GM18861 (cell line): ENCODE data around the gene IQCM.
"Not testable (repeated sequence)": the region's sequence is repeated elsewhere in the genome, so short reads cannot be mapped to it uniquely, and the experiment has no call there.

Source experiments
- ATAC-seq: cut with Tn5 transposase; IDR thresholded peaks from one replicate; pipeline ENCODE4 v1.9.1; 2021; ENCODE audit not compliant: unreplicated experiment

IQCM gene

DNA sequence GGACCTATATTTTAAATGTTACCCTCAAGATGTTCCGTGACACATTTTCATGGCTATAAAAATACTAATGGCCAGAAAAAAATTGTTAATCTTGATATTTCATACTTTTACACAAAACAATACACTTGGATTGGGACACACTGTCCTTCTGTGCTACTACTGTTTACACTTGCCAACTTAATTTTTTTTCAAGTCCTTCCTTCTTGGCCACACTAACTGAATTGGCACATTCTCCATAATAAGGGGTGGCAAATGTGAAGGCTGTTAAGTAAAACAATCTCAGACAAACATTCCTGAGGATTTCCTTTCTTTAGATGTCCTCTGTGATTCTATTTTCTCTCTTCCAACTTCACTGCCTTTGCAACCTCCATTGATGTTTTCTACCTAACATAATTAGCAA lies 225.8 kb downstream of the IQCM start:
- ATAC-seq = no peak

DNA sequence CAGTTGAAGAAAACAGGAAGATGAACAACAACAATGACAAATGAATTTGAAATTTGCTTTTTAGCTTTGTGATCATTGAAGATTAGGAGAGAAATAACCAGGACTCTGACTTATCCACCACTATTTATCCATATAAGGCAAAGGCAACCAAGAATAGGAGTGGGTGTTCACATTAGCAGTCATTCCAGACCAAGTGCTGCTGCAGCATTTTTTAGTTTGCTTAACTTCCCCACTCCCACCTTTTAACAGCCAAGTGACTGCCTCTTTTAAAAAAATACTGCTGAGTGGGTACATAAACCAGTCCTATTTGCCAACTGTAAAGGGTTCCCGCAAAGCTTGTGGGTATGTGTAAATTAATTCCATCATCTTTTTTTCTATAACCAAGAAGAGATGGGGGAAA lies 230.9 kb downstream of the IQCM start:
- no peak for ATAC-seq

DNA sequence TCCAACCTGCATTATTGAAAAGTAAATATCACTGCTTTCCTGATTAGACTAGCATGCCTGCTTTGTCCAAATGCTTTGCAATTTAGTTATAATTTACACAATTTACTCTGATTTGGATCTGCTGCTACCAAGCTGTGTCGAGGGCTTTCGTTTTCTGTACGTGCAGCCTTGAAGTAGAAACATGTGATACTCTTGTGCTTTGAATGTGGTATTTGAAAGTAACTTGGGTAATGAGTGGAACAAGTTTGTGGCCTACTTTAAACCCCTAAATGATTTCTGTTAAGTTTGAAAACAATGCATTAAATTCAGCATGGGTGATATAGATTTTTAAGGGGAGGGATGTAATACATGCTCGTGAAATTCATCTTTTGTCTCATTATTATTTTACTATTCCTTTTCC lies 240.7 kb downstream of the IQCM start:
- ATAC-seq = peak; percentile 54

DNA sequence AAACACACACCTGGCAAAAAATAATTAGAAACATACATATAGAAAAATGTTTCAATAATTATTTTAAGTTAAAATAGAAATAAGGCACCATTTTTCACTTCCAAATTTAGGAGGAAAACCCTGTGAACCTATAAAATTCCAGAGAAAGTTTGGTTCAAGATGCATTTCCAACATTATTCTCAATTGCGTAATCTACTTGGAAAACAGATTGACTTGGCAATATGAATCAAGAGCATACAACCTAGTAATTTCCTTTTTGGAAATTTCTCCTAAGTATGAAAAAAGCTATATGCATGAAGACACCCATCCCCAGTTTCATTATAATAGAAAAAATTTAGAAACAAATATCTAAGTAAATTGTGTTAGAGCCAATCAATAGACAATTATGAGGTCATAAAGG lies 242.9 kb downstream of the IQCM start:
- no peak for ATAC-seq

DNA sequence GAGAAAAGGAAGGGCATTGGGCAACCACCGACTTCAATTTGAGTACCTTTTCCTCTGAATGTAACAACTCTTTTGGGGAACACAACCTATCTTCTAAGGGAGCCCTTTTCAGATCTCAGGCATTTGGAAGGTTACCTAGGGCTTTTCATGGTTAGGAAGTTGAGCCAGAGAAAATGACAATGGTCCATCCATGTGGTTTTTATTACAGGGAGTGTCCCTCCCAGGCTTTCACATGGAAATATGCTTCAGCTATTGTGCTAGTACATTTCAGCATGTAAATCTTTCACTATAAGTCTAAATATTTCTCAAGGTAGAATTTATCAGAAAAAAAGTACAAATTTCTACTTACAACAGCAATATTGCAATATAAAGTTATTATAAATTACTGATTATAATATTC lies 259.8 kb downstream of the IQCM start:
- no peak for ATAC-seq

DNA sequence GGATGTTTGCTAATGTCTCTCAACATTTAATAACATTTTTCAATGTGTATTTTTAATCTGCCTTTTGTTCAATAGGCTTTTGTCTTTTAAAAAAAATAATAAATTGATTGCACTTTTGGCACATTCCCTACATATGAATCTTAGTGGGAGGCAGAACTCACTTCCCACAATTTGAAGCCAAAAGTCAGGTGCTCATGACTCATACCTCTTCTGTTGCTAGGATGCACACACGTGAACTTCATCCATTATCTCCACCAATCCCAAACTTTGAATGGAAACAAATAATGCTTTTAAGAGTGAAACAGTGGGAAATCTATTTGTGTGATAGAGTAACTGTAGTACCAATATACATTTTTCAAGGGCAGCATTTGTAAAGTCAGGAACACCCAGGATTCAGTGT lies 260.5 kb downstream of the IQCM start:
- ATAC-seq = no peak

DNA sequence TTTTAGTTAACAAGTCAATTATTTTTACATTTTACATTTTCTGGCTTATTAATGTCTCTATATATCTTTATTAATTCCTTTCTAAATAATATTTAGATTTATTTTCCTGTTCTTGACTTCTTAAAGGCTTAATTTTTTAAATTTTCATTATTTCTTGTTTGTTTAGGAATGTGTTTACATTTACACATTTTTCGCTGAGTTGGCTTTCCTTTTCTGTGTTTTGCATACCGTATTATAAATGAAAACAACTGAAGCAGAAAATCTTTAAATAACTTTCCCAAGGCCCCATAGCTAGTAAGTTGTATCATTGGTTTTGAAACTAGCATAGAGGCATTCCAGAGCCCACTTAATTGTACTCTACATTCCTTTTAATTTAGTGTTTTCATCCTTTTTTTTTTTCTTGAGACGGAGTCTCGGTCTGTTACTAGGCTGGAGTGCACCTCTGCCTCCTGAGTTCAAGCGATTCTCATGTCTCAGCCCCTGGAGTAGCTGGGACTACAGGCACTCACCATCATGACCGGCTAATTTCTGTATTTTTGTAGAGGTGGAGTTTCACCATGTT lies 261.6 kb downstream of the IQCM start:
- no peak for ATAC-seq

DNA sequence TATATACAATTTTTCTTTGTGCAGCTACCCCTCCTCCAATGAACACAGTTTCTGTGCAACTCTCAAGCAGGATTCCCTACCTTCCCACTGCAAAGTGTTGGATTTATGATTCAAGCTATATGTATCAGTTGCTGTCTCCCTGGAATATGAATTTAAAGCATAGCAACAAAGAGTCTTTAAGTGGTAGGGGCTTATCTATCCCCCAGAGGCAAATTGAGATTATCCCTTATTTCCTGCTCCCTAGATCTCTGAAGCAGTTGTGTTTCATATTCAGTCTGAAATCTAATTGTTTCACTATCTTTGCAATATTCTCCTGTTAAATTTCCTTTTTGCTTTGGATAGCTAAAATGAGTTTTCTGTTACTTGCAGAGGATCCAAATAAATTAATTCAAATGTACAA lies 263.0 kb downstream of the IQCM start:
- no peak for ATAC-seq

DNA sequence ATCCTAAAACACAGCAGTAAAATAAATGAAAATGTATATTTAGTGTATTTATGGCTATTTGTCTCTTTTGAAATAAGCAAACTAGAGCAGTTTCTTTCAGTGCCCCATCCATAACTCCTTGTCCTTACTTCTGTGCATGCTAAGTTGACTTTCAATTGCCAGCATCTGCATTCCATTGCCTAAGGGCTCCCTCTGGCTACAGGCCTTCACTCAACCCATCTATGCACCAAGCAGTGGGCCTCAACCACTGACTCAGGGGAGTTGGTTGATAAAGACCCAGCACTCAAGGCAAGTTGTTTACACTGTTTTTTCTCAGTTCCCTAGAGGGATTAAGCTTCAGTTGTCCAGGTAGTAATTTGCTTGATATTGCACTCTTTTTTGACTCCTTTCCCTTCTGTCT lies 265.7 kb downstream of the IQCM start:
- no peak for ATAC-seq

DNA sequence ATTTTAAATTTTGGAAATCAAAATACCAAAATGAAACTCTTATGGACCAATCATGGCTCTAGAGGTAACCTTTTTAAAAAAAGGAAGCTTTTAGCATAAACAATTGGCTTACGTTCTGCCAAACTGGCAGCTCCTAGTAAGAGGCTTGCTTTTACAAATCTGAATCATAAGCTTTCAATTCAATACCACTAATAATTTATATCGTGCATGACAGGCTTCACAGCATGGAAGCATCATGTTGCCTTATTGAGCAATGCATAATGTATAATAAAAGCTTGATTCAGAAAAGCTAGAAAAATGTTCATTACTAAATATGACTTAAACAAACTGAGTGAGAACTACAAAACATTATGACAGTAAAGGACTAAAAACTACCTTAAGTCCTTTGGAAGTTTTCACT lies 280.9 kb downstream of the IQCM start:
- no peak for ATAC-seq

DNA sequence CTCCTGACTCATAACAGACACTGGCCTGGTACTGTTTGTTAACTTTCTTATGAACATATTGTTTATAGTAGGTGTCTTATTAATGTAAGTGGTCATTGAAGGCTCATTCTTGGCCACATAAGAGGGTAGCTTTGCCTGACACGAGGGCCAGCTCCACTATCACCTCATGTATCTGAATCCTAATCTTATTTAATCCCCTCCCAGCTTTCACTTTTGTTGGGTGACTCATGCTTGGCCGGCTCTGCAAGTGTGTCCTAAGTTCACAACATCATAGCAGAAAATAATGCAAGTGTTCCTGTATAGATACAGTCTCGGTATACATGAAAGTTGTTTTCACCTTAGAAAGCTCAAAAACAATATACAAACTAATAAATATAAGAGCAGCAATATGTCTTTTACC lies 283.8 kb downstream of the IQCM start:
- ATAC-seq = no peak

DNA sequence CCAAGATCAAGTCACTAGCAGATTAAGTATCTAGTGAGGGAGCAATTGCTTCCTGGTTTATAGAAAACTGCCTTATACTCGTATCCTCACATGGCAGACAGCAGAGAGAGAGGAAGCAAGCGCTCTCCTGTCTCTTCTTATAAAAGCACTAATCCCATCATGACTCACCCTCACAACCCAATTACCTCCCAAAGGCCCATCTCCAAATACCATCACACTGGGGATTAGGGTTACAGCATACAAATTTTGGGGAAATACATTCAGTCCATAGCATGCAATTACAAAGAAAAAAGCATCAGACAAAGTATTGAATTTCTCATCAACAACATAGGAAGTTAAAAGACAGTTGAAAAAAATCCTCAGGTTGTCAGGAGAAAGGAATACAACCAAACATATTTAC lies 292.6 kb downstream of the IQCM start:
- ATAC-seq = no peak

DNA sequence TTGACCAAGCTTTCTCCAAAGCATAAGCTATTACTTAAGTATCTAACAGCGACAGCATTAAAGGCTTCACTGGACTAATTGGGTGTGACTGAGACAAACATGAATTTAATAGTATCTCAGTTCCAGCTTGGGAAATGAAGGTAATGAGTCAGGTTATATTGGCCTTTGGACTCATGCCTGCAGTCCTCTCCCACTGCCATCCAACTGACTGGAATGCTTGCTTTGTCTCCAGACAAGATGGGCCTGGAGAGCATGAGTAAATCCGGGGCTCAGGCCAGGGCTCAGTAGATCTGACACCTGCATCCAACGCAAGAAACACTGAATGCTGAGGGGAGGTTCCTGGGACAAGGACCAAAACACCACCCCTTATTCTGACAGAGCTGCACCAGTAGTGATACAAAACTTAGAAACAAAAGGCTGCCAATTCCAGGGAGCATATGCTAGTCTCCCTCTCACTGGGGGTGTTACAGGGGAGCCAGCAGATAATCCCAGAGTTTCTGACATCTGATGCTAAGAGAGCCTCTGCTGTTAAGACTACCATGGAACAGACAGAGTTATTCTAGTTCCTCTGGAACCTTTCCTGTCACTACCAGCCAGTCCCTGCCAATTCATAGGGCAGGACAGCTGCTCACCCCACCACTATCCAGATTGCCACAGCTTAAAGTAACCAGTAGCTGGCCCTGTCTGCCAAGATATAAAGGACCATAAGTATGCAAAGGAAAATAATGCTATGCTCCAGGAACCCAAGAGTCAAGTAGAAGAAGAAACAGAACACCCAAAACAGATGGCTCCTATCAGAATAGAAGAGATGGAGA lies 293.8 kb downstream of the IQCM start:
- ATAC-seq = no peak

DNA sequence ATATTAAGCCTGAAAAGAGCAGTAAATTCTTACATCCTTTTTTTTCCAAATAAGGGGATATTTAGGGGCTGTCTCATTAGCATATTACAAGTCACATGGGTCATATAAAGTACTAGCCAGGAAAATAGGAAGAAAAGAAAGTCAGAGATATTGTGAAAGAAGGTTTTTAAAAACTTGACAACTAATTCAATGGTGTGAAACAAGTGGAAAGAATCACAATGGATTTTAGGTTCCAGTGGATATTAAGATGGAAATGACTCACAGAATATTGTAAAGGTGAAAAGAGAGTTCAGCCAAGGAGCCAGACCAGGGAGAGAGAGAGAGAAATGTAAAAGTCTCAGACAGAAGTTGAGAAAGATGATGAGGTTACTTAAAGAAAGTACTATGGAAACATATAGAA lies 297.2 kb downstream of the IQCM start:
- ATAC-seq = no peak

DNA sequence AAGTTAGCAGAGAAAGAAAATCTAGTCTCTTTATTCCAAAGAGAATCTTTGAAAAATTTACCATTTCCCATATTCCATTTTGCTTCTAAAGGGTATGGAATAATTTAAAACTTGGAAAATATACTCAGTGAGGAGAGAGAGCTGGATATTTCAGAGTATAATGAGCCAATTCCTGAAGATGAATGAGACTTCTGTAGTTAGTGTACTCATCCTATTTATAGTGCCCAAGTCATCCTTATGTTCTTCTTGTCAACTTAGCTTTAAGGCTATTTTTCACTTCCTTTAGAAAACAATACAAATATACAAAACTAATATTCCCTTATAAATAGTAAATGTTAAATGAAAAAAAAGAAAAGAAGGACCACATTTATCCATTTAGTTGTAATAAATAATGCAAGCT lies 302.6 kb downstream of the IQCM start:
- ATAC-seq = no peak

DNA sequence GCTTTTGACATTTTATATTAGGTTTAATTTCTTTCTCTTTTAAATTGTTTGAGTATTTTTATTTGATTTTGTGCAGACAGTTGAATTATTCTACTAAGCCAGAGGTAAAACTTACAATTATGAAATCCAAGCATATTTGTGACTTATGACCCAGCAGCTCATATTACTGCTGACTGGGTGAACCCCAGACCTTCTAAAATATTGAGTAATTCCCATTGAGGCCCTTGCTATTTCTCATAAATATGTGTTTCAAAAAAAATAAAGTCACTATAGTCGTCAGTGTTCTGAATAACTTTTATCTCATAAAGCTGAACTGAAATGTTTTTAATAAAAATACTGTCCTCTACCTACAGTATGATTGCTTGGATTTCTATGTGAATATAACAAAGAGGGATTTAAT lies 303.1 kb downstream of the IQCM start:
- no peak for ATAC-seq

DNA sequence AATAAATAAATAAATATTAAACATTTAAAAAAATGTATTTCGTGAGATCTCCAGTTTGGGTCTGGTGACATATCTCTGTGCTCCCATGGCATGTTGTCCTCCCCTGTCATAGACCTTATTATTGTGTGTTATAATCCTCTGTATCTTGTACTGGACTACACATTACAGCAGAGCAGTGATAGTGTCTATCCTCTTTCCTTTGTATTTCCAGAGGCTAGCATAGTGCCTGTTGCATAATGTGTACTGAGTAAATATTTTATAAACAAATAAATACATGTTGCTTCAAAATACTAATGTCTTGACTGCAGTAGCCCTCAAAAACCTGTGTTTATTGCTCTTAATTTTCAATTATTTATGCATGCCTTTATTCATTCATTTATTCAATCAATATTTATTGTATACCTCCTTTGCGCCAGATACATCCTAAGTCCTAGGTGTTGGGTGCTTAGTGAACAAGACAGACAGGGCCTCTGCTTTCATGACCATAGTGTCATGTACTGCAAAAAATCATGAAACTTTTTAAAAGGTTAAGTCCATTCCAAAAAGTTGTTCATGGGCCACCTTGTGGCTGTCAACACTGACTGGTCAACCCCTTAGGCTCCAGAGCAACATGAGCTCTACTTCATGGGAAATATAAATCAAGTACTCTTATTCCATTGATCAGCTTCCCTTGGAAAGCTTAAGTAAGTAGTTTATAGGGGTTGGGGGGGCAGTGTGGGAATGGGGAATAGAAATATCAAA lies 303.9 kb downstream of the IQCM start:
- ATAC-seq = no peak

DNA sequence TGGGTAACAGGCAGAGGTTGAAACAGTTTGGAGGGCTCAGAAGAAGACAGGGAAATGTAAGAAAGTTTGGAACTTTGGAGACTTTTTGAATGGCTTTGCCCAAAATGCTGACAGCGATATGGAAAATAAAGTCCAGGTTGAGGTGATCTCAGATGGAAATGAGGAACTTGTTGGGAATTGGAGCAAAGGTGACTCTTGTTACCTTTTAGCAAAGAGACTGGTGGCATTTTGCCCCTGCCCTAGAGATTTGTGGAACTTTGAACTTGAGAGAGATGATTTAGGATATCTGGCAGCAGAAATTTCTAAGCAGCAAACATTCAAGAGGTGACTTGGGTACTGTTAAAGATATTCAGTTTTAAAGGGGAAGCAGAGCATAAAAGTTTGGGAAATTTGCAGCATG lies 308.3 kb downstream of the IQCM start:
- ATAC-seq = not testable (repeated sequence)

DNA sequence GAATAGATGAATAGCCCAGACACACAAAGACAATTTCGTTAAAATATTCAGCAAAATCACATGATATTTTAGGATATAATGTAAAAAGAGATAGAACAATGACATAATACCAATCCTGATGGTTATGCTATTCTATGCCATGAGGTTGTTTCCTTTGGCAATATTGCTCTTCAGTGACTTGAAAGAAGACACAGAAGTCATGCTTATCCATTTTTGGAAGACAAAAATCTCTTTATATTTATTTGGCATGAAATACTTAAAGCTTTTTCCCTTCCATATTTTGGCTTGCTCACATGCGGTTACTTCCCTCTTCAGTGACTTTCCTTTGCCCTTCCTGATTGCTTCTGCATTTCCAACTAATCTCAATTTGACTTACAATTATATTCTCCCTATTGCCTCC lies 314.8 kb downstream of the IQCM start:
- no peak for ATAC-seq

DNA sequence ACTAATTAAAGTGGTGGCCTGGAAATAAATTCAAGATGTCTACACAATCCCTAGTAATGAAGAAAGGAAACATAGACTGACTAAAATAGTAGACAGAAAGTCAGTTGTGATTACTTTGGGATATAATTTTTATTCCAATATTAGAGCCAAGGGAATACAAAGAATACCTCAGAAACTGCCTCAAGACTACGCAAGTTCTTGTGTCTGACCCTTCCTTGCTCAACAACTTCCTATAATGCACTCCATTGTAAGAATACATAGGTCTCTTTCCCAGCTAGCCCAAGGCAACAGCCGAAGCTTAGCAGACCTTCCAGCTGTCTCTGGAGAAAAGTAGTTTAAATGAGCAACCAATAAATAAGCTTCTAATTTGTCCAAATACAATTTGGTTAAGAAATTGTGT lies 315.9 kb downstream of the IQCM start:
- no peak for ATAC-seq

DNA sequence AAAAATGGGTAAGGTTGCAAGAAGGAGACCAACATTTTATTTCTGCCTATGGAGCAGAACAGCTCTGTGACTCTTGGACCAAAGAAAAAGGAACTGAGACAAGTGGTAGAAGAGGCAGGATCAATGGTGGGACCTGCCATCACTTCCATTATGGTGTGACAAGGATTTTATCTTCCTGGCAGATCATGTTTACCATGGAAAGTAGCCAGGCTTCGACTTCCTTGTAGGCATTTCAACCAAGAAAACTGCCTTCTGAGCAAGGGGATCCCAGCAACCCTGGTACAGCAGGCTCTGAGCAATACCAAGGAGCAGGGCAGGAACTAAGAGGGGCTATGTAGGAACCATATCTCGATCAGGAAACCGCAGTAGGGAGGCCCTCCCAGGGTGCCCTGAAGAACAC lies 317.4 kb downstream of the IQCM start:
- no peak for ATAC-seq

DNA sequence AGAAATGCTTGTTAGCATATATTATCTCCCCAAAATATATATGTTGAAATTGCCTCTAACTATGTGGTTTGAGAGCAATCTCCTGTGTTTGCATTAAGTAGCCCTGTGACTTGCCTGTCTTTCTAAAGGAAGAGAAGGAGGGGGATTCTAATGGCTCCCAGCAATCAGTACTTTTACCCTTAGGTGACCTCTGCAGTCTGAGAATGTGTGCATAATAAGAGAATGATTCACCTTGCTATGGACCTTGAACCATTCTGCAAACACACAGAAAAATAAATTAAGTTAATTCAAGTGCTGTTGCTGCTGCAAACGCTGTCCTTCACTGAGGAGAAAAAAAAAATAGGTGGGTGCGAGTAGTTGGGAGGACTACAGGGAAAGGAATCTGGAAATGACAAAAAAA lies 322.2 kb downstream of the IQCM start:
- ATAC-seq = no peak
